HG02884 (cell line): ENCODE measurements around the gene EXOC2.

Source experiments
- ATAC-seq: cut with Tn5 transposase; IDR thresholded peaks from one replicate; pipeline ENCODE4 v1.9.1; 2021; ENCODE audit warnings: mild to moderate bottlenecking, moderate library complexity; ENCODE audit not compliant: unreplicated experiment

EXOC2 gene

DNA sequence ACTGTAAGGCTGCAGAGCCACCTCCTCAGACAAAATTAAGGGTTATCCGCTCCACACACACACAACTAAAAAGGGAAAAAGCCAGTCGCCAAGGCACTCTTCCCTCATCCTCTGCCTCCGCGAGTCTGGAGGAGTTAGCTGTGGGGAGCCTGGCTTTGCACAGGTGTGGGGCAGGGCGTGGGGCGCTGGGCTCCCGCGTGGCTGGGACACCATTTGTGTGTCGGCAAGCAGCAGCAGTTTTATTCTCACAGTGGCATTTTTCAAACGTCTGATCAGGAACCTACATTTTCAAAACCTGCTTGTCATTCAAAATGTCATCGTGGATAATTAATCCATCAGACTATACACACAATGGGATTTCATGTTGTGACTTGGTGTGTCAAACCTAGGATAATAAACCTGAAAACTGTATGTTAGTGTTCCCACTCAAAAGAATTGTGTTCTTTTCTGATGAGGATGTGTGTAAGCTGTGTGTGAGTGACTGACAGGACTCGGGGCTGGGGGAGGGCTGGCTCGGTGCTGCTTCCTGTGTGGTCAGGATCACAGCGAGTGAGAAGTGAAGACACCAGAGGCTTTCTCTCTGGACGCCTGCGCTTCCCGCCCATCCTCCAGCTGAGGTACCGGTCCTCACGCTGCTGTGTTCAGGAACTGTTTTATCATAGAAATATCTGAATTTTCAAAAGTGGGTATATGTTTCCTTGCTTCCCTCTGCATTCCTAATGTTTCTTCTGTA is 218.3 kb downstream of the EXOC2 start:
- ATAC-seq, result peak; percentile 72

- no peak for ATAC-seq
Measured at GRCh38 chr6:473768-474452, 219.0 kb downstream of the EXOC2 start.

- no peak for ATAC-seq
Measured at GRCh38 chr6:473356-473755, 219.6 kb downstream of the EXOC2 start.

- ATAC-seq, result peak; percentile 46
Measured at GRCh38 chr6:470901-471448, 222.0 kb downstream of the EXOC2 start.

DNA sequence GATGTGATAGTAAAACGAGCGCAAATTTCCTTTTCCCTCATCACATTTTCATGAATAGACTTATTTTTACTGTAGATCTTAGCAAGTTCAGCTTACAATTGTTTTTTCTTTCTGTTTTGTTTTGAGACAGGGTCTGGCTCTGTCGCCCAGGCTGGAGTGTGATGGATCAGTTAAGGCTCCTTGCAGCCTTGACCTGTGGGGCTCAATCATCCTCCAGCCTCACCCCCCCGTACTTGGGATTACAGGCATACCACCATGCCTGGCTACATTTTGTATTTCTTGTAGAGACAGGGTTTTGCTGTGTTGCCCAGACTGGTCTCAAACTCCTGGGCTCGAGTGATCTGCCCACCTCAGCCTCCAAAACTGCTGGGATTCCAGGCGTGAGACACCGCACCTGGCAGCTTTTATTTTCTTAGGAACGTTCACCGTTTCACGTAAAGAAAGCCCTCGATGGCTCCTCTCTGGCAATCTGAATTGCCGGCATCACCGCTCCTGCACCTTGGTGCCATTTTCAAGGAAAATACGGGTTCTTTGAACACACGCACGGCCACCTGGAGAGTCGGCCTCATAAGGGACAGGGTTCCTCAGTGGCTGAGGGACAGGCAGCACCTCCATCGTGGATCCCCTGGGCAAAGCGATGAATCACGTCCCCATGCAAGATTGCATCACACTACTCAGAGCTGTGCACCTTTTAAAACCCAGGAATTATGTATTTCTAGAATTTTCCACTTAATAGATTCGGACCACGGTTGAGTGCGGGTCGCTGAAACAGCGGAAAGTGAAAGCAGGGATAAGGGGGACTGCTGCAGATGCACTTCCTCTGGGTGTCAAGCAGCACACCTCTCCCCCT is 222.7 kb downstream of the EXOC2 start:
- peak; percentile 23 for ATAC-seq

GRCh38 chr6:467671-468082 is 225.3 kb downstream of the EXOC2 start:
- no peak for ATAC-seq

GRCh38 chr6:467111-467510 is 225.8 kb downstream of the EXOC2 start:
- no peak for ATAC-seq

DNA sequence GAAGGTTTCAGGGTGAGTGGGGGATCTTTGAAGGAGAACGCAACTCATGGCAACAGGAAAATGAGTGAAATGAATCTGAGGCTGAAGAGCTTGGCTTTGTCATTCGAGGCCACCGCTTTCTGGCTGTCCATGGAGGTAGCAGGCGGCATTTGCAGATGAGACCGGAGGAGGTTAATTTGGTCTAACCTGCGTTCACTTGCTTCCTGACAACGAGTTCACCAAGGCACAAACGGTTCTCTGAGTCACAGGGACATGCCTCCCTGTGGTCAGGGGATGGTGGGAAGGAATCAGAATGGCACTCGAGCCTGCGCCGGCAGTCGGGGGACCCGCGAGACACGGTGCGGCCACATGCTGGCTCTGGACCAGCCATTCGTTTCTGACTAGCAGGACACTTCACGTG is 226.4 kb downstream of the EXOC2 start:
- no peak for ATAC-seq

DNA sequence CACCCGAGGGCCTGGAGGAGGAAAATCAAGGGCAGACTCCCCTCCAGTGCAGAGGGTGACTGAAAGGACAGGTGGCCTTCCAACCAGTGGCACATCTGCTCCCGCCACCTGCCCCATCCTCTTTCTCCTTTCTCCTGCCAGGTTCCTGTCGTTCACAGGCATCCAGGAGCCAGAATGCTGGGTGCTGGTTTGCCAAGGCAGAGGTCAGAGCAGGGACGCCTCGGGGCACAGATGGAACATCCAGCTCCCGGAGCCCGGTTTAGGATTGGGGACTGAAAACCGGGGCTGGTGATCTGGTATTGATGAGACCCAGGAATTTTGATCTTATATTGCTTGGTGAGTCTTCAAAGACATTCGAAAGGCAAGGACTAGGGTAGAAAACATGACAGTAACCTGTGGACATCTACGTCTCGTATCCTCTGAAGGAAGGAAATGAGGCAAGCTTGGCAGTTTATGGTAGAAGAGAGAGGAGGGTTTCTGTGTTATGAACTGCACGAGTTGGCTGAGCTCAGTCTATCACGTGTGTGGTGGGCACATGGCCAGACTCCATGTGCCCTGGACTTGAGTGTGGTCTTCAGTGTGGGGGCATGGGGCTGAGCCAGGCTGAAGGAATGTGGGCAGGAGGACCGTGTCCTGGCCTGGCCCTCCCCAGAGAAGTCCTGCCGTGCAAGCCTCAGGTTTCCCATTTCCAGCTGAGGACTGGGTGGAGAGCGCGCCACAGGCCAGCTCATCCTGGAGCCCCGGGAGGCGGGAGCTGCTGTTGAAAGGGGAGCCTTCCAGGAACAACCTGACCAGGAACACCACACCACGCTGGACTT is 227.2 kb downstream of the EXOC2 start:
- ATAC-seq, result no peak

GRCh38 chr6:456887-457286 is 236.1 kb downstream of the EXOC2 start:
- ATAC-seq, result no peak

DNA sequence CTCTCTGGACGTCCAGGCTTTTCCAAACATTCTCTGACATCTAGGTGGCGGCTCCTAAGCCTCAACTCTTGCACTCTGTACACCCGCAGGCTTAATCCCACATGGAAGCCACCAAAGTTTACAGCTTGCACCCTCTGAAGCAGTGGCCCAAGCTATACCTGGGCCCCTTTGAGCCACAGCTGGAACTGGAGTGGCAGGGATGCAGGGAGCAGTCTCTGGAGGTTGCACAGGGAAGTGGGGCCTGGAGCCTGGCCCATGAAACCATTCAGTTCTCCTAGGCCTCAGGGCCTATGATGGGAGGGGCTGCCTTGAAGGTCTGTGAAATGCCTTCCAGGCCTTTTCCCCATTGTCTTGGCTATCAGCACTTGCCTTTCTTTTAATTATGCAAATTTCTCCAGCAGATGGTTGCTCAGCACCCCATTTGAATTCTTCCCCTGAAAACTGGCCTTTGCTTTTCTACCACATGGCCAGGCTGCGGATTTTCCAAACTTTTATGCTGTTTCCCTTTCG is 236.5 kb downstream of the EXOC2 start:
- ATAC-seq, result no peak

DNA sequence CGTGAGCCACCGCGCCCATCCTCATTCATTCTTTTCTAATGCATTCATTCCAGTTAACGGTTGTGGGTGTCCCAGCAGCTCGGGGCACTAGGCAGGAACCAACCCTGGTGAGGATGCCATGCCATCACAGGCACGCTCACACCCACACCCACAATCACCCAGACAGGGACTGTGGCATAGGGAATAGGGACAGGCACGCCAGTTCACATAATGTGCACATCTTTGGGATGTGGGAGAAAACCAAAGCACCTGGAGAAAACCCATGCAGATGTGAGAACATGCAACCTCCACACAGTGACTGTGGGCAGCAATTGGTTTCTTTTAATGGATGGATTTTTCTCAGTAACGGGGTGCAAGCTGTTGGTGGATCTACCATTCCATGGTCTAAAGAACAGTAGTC is 237.1 kb downstream of the EXOC2 start:
- ATAC-seq, result no peak

DNA sequence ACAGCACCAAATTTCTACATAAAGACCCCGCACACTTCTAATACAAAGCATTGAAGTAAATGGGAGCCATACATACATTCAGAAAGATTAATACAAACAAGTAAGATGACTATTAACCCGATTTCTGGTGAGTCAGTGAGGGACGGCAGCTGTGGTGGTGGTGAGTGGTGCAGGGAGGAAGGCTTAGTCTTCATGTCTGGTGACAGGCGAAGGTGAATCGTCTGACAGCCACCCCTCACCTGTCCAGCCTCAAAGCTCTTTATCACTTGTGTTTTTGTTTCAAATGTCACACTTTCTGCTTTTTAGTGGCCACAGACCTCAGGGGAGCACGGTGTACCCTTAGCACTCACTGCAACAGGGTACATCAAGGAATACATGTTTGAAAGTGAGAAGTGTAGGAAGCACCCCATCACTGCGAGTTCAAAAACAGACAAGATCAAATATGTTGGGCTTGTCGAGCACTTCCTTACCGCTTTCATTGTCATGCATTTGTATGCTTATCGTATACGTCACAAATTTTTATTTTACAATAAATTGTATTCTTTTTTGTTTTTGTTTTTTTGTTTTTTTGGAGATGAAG is 237.8 kb downstream of the EXOC2 start:
- no peak for ATAC-seq

DNA sequence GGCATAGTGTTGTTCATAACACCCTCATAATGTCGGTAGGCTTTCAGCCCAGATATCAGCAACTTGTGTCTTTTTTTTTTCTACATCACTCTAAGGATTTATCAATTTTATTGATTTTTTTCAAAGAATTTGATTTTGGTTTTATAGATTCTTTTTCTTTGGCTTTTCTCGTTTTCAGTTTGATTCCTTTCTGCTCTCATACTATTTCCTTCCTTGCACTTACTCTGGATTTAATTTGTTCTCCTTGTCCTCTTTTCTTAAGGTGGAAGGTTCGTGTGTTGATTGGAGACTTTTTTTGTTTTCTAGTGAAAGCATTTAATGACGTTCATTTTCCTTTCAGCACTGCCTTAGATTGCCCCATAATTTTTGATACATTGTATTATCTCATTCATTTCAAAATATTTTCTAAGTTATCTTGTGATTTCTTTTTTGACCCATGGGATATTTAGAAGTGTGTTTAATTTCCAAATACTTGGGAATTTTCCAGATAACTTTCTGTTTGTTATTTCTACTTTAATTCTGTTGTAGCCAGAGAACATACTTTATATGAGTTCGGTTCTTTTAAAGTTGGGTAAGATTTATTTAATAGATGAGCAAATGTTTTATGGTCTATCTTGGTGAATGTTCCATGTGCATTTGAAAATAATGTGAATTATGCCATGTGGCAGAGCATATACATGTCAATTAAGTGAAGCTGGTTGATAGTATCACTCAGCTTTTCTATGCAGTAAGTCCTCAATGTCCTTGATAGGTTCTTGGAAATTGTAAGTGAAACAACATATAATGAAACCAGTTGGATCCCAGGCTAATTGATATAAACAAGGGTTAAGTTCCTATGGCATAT is 238.6 kb downstream of the EXOC2 start:
- ATAC-seq, result no peak

GRCh38 chr6:453152-453551 is 239.8 kb downstream of the EXOC2 start:
- no peak for ATAC-seq

DNA sequence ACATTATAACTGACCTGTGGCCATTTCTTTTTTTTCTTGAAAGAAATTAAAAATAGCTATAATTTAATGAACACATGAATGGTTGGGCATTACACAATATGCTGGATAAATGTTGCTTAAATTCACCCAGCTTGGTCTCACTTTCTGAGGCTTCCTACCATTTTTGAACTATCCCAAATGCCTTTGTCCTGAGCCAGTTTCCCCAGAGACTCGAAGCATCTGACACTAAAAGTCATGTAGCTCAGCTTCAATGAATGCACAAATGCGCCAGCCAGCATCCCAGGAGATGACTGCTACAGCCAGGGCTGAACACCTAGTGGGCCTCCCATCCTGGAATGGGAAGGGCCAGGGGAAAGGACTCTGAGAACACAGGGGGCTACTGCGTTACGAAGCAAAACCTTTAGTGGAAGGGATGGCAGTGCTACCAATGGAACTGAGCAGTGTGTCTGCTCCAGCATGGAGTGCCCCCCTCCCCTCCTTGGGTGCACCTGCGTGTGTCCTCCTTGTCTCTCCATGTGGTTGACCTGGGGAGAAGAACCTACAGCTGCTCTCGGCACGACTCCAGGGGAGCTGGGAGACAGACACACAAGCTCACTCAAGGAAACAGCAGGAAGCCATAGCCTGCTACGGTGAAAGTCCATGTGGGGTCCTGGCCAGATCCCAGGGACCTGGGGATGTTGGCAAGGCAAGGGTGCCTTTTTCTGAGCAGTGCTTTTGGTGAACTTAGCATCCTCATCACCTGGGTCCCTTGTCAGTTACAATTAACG is 240.5 kb downstream of the EXOC2 start:
- no peak for ATAC-seq

GRCh38 chr6:451847-452246 is 241.1 kb downstream of the EXOC2 start:
- ATAC-seq, result no peak

GRCh38 chr6:451336-451735 is 241.6 kb downstream of the EXOC2 start:
- ATAC-seq, result no peak
